ENCODE results near the gene AIG1. TPM values are rescaled to one million over a fixed set of nuclear protein-coding genes. Genes with fewer than 3 reads are reported as not detected.

AIG1 gene
- total and polyA plus RNA-seq, 2 experiments from 2014 or later: 44.7 to 46.9 TPM

DNA sequence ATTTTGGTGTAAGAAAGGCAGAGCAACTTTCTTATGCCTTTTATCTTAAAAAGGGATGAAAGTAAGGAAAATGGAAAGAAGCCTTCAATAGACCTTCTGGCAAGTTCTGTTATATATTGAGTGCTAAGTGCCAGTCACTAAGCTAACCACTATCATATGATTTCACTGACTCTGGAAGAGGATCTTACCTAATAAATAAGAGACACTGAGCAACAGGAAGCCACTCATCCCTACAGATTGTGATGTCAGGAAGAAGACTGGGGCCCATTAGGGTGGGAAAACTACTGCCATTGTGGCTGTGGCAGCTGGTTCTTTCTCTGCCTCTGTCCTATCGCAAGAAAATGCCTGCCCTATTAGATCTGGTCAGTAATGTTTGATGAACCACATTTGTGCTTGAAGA, 89.6 kb downstream of the AIG1 start:
- no peak for TF ChIP-seq EZH2 (IDR thresholded peaks at IDR 0.05; ENCODE audit: insufficient read depth, poor library complexity, severe bottlenecking)
- no peak for TF ChIP-seq EZH2phosphoT487 (IDR thresholded peaks at IDR 0.05; ENCODE audit: insufficient read depth, low read depth)
- H3K4me2 ChIP-seq (ENCODE audit: unreplicated experiment): peak overlapping the region; percentile 85
- H3K27me3 ChIP-seq (replicated peaks; ENCODE audit: insufficient read depth): no peaks in the 10 kb centered on the region
- DNase-seq: peak; percentile 69
- peak overlapping the region; percentile 26 for H2AFZ ChIP-seq
- no peaks in the 10 kb centered on the region for H3K9me3 ChIP-seq (ENCODE audit: low read depth)
- no peaks in the 10 kb centered on the region for H4K20me1 ChIP-seq (ENCODE audit: insufficient read depth)
- H3K9ac ChIP-seq: peak overlapping the region; percentile 58
- 100% methylated on average over 1 of the region's 1 CpG for WGBS, 2 experiments (ENCODE audit: low coverage in 1 of 2, low lambda C conversion rate in 2 of 2, missing lambda C conversion rate in 2 of 2)
- H3K36me3 ChIP-seq (ENCODE audit: low read depth): no peaks in the 10 kb centered on the region
- peak overlapping the region; percentile 88 for H3K27ac ChIP-seq
- in situ Hi-C loops (cut with MboI): no loop called here
- H3K4me3 ChIP-seq: peak overlapping the region; percentile 52; the same call in 1 of the 2 replicates
- H3K9me2 ChIP-seq (ENCODE audit: insufficient read depth): no peaks in the 10 kb centered on the region
- H3K4me1 ChIP-seq (ENCODE audit: insufficient read depth): peaks cover 14% of the 10 kb centered on the region
- H3F3A ChIP-seq (ENCODE audit: insufficient read depth): peaks cover 24% of the 10 kb centered on the region
- no peaks in the 10 kb centered on the region for H3K79me2 ChIP-seq (ENCODE audit: insufficient read depth)

DNA sequence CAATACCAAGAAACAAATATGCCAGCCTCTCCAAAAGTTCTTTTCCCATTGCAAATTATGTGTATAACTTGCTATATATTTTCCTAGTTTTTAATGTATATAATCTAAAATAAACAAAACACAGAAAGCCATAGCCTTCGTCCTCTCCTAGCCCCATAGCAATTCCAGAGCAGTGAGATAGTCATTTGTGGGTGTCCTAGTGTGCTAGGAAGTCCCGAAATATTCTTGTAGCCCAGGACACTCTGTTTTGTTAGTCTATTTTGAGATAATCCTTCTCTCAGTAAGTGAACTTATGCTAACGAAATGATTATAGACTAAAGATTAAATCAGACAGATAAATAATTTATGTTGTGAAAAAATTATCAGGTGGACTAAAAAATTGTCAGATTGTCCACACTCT, 90.7 kb downstream of the AIG1 start:
- WGBS, 2 experiments (ENCODE audit: low coverage in 1 of 2, low lambda C conversion rate in 2 of 2, missing lambda C conversion rate in 2 of 2): 96 to 100% methylated on average over 3 of the region's 3 CpGs
- no peak for TF ChIP-seq EZH2 (IDR thresholded peaks at IDR 0.05; ENCODE audit: insufficient read depth, poor library complexity, severe bottlenecking)
- TF ChIP-seq EZH2phosphoT487 (IDR thresholded peaks at IDR 0.05; ENCODE audit: insufficient read depth, low read depth): no peak
- H3K4me3 ChIP-seq: no peak overlapping the region
- H2AFZ ChIP-seq: no peak overlapping the region
- no peaks in the 10 kb centered on the region for H3K36me3 ChIP-seq (ENCODE audit: low read depth)
- H3K79me2 ChIP-seq (ENCODE audit: insufficient read depth): no peaks in the 10 kb centered on the region
- H3K4me2 ChIP-seq (ENCODE audit: unreplicated experiment): no peak overlapping the region
- no peak overlapping the region for H3K9ac ChIP-seq
- in situ Hi-C loops (cut with MboI): no loop called here
- peaks cover 14% of the 10 kb centered on the region for H3K4me1 ChIP-seq (ENCODE audit: insufficient read depth)
- no peaks in the 10 kb centered on the region for H3K9me2 ChIP-seq (ENCODE audit: insufficient read depth)
- no peaks in the 10 kb centered on the region for H4K20me1 ChIP-seq (ENCODE audit: insufficient read depth)
- no peak overlapping the region for H3K27ac ChIP-seq
- H3K27me3 ChIP-seq (replicated peaks; ENCODE audit: insufficient read depth): no peaks in the 10 kb centered on the region
- H3F3A ChIP-seq (ENCODE audit: insufficient read depth): peaks cover 24% of the 10 kb centered on the region
- H3K9me3 ChIP-seq (ENCODE audit: low read depth): no peaks in the 10 kb centered on the region
- DNase-seq: no peak

DNA sequence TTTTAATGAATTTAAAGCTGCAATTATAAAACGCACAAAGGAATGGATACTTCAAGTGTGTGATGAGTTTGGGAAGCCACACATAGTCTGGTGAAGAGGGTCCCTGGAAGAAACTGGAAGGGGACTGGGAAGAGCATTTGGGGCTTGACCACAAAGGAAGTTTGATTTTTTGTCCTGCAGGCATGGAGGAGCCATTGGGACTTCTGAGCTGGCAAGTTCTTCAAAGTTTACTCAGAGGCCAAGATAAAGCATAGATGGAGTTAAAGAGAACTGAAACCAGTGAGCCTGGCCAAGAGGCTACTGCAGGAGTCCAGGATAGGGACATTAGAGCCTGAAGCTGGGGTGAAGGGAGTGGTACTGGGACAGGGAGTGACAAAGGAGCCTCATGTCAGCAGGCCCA, 95.0 kb downstream of the AIG1 start:
- Histone ChIP-seq H3K4me2 (ENCODE audit: unreplicated experiment) (no peak overlapping the region), H3K27me3 (replicated peaks; ENCODE audit: insufficient read depth) (no peaks in the 10 kb centered on the region), H3K36me3 (ENCODE audit: low read depth) (no peaks in the 10 kb centered on the region), H3K4me3 (no peak overlapping the region), H3K9me3 (ENCODE audit: low read depth) (no peaks in the 10 kb centered on the region), H4K20me1 (ENCODE audit: insufficient read depth) (no peaks in the 10 kb centered on the region), H2AFZ (no peak overlapping the region), H3K27ac (no peak overlapping the region), H3K4me1 (ENCODE audit: insufficient read depth) (peaks cover 41% of the 10 kb centered on the region), H3K9ac (no peak overlapping the region), H3K79me2 (ENCODE audit: insufficient read depth) (no peaks in the 10 kb centered on the region), H3K9me2 (ENCODE audit: insufficient read depth) (no peaks in the 10 kb centered on the region), H3F3A (ENCODE audit: insufficient read depth) (peaks cover 31% of the 10 kb centered on the region)
- TF ChIP-seq EZH2 (IDR thresholded peaks at IDR 0.05; ENCODE audit: insufficient read depth, poor library complexity, severe bottlenecking): no peak
- TF ChIP-seq EZH2phosphoT487 (IDR thresholded peaks at IDR 0.05; ENCODE audit: insufficient read depth, low read depth): no peak
- in situ Hi-C loops (cut with MboI): no loop called here
- DNase-seq: no peak
- WGBS, 2 experiments (ENCODE audit: low coverage in 1 of 2, low lambda C conversion rate in 2 of 2, missing lambda C conversion rate in 2 of 2): 100% methylated on average over 1 of the region's 1 CpG

DNA sequence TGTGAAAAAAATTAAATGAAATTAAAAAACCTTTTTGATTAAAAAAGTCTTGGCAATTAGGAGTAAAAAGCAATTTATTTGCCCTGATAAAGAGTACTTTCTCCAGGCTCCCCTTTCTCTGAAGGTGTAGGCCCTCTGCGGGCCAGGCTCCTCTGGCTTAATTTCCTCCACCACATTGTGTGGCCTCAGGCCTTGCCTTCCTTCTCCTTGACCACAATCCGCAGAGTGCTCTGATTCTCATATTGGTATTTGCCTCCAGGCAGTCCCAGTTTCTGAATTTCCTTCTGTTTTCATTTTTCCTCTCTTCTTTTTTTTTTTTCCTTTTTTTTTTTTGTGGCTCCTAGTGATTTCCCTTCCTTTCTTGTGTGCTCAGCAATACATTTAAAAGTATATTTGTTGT, 96.4 kb downstream of the AIG1 start:
- in situ Hi-C loops (cut with MboI): no loop called here

More for the DNA sequence above, 96.4 kb downstream of the AIG1 start:
- no peaks in the 10 kb centered on the region for H3K9me3 ChIP-seq (ENCODE audit: low read depth)
- H3F3A ChIP-seq (ENCODE audit: insufficient read depth): peaks cover 28% of the 10 kb centered on the region
- 43 to 53% methylated on average over 2 of the region's 2 CpGs for WGBS, 2 experiments (ENCODE audit: low coverage in 1 of 2, low lambda C conversion rate in 2 of 2, missing lambda C conversion rate in 2 of 2)
- H3K9me2 ChIP-seq (ENCODE audit: insufficient read depth): no peaks in the 10 kb centered on the region
- TF ChIP-seq EZH2 (IDR thresholded peaks at IDR 0.05; ENCODE audit: insufficient read depth, poor library complexity, severe bottlenecking) (no peak), EZH2phosphoT487 (IDR thresholded peaks at IDR 0.05; ENCODE audit: insufficient read depth, low read depth) (no peak)
- no peak overlapping the region for H3K9ac ChIP-seq
- DNase-seq: peak; percentile 56
- H3K4me2 ChIP-seq (ENCODE audit: unreplicated experiment): peak overlapping the region; percentile 19
- no peaks in the 10 kb centered on the region for H4K20me1 ChIP-seq (ENCODE audit: insufficient read depth)
- H3K79me2 ChIP-seq (ENCODE audit: insufficient read depth): no peaks in the 10 kb centered on the region
- no peaks in the 10 kb centered on the region for H3K36me3 ChIP-seq (ENCODE audit: low read depth)
- no peak overlapping the region for H3K4me3 ChIP-seq
- peaks cover 45% of the 10 kb centered on the region for H3K4me1 ChIP-seq (ENCODE audit: insufficient read depth)
- peak overlapping the region; percentile 20; the same call in 1 of the 2 replicates for H3K27ac ChIP-seq
- H2AFZ ChIP-seq: no peak overlapping the region
- no peaks in the 10 kb centered on the region for H3K27me3 ChIP-seq (replicated peaks; ENCODE audit: insufficient read depth)

Data from GM23248 (cell line).